HL-60 (cell line): Measurements from ENCODE around the gene GPR37.

Experiments used
- DNase-seq, 2 experiments: peaks; one replicate each; pipeline ENCODE4 v3.0.0-alpha.2; 2010 to 2020; ENCODE audit warnings: low read depth in 1 of 2, low spot score in 1 of 2
- H3K27ac ChIP-seq: fragments of 250-450 bp; sonication (Bioruptor Pico); replicated peaks from 2 replicates; pipeline ENCODE4 v1.5.1; 2020; ENCODE audit warnings: mild to moderate bottlenecking, moderate library complexity
- H3K27me3 ChIP-seq: fragments of 250-450 bp; sonication (Bioruptor Pico); 2 replicates; pipeline ENCODE4 v1.5.1; 2021; ENCODE audit warnings: mild to moderate bottlenecking, moderate library complexity; ENCODE audit not compliant: insufficient read depth, poor library complexity, severe bottlenecking
- H3K4me3 ChIP-seq: replicated peaks from 2 replicates; pipeline ENCODE4 v1.5.1; 2011; ENCODE audit warnings: mild to moderate bottlenecking, control low read depth, low read length; ENCODE audit not compliant: insufficient read depth
- GABPA ChIP-seq: IDR thresholded peaks from 2 replicates; pipeline ENCODE4 v1.6.1; 2012; ENCODE audit warnings: low read depth
- POLR2AphosphoS5 ChIP-seq: IDR thresholded peaks from 2 replicates; pipeline ENCODE4 v1.6.1; 2012; ENCODE audit warnings: low read depth
- SPI1 ChIP-seq: IDR thresholded peaks from 2 replicates; pipeline ENCODE4 v1.6.1; 2012; ENCODE audit warnings: low read depth, mild to moderate bottlenecking, borderline replicate concordance
- TF ChIP-seq, protein P1 (sequence below): IDR thresholded peaks from one replicate; pipeline ENCODE4 v1.5.1; 2011; ENCODE audit warnings: low read length, control low read depth, inconsistent platforms; ENCODE audit not compliant: insufficient read depth
- TF ChIP-seq, protein P2 (sequence below): IDR thresholded peaks from 2 replicates; pipeline ENCODE4 v1.6.1; 2012; ENCODE audit warnings: low read depth; ENCODE audit not compliant: insufficient replicate concordance

The GPR37 gene

DNA sequence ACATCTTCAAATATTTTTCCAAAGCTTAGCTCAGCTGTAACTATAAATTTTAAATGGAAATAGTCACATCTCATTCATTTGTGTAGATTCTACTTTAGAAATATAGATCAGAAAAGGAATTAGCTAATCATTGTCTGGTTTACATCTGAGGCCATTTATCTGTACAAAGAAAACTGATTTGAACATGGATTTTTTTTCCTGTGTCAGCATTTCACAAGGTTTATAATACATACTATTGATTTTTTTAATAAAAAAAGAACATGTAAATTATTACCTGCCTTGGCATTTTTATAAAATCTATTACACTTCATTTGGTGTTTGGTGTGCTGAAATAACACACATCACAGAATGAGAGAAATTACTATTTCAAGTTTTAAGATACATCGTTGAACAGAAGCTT, 3.5 kb upstream of the GPR37 start:
- no peak overlapping the region for H3K4me3 ChIP-seq
- H3K27me3 ChIP-seq, result peaks cover 31% of the 10 kb centered on the region
- H3K27ac ChIP-seq, result no peak overlapping the region
- no peak for TF ChIP-seq GABPA
- TF ChIP-seq SPI1, result no peak
- TF ChIP-seq, protein P1, sequence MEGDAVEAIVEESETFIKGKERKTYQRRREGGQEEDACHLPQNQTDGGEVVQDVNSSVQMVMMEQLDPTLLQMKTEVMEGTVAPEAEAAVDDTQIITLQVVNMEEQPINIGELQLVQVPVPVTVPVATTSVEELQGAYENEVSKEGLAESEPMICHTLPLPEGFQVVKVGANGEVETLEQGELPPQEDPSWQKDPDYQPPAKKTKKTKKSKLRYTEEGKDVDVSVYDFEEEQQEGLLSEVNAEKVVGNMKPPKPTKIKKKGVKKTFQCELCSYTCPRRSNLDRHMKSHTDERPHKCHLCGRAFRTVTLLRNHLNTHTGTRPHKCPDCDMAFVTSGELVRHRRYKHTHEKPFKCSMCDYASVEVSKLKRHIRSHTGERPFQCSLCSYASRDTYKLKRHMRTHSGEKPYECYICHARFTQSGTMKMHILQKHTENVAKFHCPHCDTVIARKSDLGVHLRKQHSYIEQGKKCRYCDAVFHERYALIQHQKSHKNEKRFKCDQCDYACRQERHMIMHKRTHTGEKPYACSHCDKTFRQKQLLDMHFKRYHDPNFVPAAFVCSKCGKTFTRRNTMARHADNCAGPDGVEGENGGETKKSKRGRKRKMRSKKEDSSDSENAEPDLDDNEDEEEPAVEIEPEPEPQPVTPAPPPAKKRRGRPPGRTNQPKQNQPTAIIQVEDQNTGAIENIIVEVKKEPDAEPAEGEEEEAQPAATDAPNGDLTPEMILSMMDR, result no peak
- TF ChIP-seq, protein P2, sequence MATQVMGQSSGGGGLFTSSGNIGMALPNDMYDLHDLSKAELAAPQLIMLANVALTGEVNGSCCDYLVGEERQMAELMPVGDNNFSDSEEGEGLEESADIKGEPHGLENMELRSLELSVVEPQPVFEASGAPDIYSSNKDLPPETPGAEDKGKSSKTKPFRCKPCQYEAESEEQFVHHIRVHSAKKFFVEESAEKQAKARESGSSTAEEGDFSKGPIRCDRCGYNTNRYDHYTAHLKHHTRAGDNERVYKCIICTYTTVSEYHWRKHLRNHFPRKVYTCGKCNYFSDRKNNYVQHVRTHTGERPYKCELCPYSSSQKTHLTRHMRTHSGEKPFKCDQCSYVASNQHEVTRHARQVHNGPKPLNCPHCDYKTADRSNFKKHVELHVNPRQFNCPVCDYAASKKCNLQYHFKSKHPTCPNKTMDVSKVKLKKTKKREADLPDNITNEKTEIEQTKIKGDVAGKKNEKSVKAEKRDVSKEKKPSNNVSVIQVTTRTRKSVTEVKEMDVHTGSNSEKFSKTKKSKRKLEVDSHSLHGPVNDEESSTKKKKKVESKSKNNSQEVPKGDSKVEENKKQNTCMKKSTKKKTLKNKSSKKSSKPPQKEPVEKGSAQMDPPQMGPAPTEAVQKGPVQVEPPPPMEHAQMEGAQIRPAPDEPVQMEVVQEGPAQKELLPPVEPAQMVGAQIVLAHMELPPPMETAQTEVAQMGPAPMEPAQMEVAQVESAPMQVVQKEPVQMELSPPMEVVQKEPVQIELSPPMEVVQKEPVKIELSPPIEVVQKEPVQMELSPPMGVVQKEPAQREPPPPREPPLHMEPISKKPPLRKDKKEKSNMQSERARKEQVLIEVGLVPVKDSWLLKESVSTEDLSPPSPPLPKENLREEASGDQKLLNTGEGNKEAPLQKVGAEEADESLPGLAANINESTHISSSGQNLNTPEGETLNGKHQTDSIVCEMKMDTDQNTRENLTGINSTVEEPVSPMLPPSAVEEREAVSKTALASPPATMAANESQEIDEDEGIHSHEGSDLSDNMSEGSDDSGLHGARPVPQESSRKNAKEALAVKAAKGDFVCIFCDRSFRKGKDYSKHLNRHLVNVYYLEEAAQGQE, result no peak
- no peak for TF ChIP-seq POLR2AphosphoS5
- no peak for DNase-seq

DNA sequence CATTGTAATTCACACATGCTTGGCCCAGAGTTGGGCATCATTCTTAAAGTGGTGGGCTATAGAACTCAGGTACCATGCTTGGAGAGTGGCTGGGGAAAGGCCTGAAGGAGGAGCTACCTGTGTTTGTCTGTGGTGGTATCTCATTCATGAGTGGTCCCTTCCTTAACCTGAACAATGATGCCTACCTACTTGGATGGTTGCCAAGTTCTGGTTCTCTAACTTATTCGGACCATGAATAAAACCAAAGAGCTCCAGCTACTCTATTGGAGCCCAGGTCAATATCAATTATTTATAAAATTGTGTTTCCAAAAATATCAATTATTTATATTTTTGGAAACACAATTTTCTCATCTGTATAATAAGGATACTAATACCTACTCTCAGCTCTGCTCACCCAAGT, 2.9 kb upstream of the GPR37 start:
- TF ChIP-seq, protein P2, result no peak
- TF ChIP-seq SPI1, result no peak
- TF ChIP-seq, protein P1, result no peak
- Histone ChIP-seq H3K4me3 (no peak overlapping the region), H3K27me3 (peaks cover 37% of the 10 kb centered on the region), H3K27ac (no peak overlapping the region)
- no peak for DNase-seq

DNA sequence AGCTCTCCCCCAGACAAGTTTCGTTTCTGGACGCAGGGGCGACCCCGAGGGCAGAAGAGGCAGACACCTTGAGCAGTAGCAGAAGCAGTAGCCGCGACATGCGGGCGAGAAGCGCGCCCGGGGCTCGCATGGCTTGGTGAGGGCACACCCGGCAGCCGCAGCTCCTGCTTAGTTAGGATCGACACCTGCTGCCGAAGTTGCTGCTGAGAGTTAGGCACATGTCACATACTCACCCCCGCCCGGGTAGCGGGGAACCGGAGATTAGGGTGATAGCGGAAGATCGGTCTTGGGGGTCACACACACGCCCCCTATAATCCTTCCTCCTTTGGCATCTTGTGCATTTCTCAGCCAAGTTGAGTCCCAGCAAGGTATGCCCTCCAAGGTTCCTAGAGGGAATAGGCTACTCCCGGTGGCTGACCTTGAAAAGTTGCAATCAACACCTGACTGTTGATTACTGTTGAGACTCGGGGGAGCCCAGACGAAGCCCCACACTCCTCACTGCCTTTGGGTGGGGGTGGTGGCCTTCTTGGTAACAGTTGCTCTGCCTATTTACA, 668 bp downstream of the GPR37 start:
- Histone ChIP-seq H3K27me3 (peaks cover 34% of the 10 kb centered on the region), H3K27ac (no peak overlapping the region), H3K4me3 (no peak overlapping the region)
- TF ChIP-seq, protein P1, result no peak
- TF ChIP-seq POLR2AphosphoS5 (no peak), GABPA (no peak), SPI1 (no peak)
- TF ChIP-seq, protein P2, result no peak
- no peak for DNase-seq
